GM21619 (cell line): ENCODE results near the gene CUX1.
"Not testable (repeated sequence)": the region's sequence is repeated elsewhere in the genome, so short reads cannot be mapped to it uniquely, and the experiment has no call there.

ENCODE experiments used
- ATAC-seq: cut with Tn5 transposase; IDR thresholded peaks from one replicate; pipeline ENCODE4 v1.9.1; 2021; ENCODE audit not compliant: unreplicated experiment

CUX1 gene

GRCh38 chr7:101817471-101818286 lies at the start of gene CUX1:
Gene CUX1 (plus strand): TSS chr7:101817626. CDS start chr7:101817640, 14 bp downstream.
- ATAC-seq: no peak

GRCh38 chr7:101768280-101768679 lies 49.1 kb upstream of the CUX1 start:
- no peak for ATAC-seq

GRCh38 chr7:101770466-101770865 lies 47.0 kb upstream of the CUX1 start:
- ATAC-seq: no peak

- no peak for ATAC-seq
Observed at GRCh38 chr7:101772508-101773211, 44.8 kb upstream of the CUX1 start.

GRCh38 chr7:101775181-101775580 lies 42.2 kb upstream of the CUX1 start:
- ATAC-seq: no peak

GRCh38 chr7:101778026-101778580 lies 39.3 kb upstream of the CUX1 start:
- ATAC-seq: no peak

GRCh38 chr7:101779267-101779666 lies 38.2 kb upstream of the CUX1 start:
- no peak for ATAC-seq

- ATAC-seq: no peak
Observed at GRCh38 chr7:101780281-101780680, 37.1 kb upstream of the CUX1 start.

GRCh38 chr7:101781439-101781838 lies 36.0 kb upstream of the CUX1 start:
- ATAC-seq: no peak

GRCh38 chr7:101782476-101782875 lies 35.0 kb upstream of the CUX1 start:
- ATAC-seq: no peak

- no peak for ATAC-seq
Observed at GRCh38 chr7:101782896-101783295, 34.5 kb upstream of the CUX1 start.

- ATAC-seq: no peak
Observed at GRCh38 chr7:101783381-101784181, 33.8 kb upstream of the CUX1 start.

GRCh38 chr7:101784292-101785127 lies 32.9 kb upstream of the CUX1 start:
- no peak for ATAC-seq

GRCh38 chr7:101787864-101788263 lies 29.6 kb upstream of the CUX1 start:
- no peak for ATAC-seq

- ATAC-seq: no peak
Observed at GRCh38 chr7:101788517-101788916, 28.9 kb upstream of the CUX1 start.

- ATAC-seq: no peak
Observed at GRCh38 chr7:101790566-101791293, 26.7 kb upstream of the CUX1 start.

GRCh38 chr7:101792051-101792681 lies 25.3 kb upstream of the CUX1 start:
- no peak for ATAC-seq

GRCh38 chr7:101792682-101793071 lies 24.7 kb upstream of the CUX1 start:
- ATAC-seq: not testable (repeated sequence)

- no peak for ATAC-seq
Observed at GRCh38 chr7:101795461-101795860, 22.0 kb upstream of the CUX1 start.
